Central memory CD4-positive, alpha-beta T cell (primary cell): ENCODE results near the gene PHB1.
"Not testable (repeated sequence)": the region's sequence is repeated elsewhere in the genome, so short reads cannot be mapped to it uniquely, and the experiment has no call there.

Experiments
- DNase-seq: peaks from one replicate; pipeline ENCODE4 v3.0.0; 2022

The PHB1 gene

DNA sequence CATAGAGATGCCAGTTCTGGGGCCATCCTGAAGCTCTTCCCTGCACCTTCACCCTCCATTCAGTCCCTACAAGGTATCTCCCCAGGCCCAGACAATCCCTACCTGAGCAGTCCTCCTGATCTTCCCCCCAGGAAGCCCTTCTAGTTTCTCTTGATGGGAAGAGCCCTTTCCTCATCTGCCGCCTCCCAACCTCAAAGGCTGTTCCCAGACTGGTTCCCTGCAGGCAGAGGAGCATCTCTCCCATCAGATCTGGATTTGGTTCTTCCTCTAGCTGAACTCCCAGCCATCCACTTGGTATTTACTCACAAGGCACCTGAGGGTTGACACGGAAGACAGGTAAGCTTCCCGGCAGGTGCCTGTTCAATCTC, 24.6 kb upstream of the PHB1 start:
- no peak for DNase-seq

DNA sequence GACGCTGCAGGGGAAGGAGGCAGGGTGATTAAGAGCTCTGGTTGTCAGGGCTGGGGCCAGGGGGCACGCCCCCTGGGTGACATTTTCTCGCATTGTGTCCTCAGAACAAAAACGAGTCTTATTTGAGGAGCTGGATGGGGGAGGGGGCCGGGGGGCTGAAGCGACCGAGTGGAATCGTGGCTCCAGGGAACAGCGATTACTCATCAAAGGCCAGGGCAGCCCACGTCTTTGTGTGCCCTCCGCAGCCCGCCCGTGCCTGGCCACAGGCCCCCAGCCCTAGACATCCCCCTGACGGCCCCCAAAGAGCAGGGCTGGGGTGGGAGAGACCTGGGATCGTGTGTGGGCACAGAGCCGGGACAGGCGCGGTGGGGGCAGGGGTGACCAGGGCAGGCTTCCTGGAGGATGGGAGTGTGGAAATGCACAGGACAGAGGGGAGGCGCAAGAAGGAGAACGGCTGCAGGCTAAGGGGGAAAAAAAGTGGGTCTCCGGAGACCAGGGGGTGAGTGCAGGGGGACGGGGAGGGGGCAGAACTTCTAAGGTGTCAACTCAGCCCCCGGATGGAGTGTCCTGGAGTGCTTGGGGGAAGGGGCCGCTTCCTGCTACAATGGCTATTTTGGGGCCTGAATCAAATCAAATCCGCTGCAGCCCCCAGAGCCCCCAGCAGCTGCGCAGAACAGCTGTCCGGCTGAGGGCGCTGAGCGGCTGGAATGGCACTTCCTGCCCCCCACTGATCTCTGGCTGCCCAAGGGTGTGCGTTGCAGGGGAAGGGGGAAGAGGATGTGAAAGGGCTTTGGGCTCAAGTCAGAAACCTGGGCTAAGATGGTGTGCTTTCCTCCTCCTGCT, 24.0 kb upstream of the PHB1 start:
- DNase-seq: no peak

DNA sequence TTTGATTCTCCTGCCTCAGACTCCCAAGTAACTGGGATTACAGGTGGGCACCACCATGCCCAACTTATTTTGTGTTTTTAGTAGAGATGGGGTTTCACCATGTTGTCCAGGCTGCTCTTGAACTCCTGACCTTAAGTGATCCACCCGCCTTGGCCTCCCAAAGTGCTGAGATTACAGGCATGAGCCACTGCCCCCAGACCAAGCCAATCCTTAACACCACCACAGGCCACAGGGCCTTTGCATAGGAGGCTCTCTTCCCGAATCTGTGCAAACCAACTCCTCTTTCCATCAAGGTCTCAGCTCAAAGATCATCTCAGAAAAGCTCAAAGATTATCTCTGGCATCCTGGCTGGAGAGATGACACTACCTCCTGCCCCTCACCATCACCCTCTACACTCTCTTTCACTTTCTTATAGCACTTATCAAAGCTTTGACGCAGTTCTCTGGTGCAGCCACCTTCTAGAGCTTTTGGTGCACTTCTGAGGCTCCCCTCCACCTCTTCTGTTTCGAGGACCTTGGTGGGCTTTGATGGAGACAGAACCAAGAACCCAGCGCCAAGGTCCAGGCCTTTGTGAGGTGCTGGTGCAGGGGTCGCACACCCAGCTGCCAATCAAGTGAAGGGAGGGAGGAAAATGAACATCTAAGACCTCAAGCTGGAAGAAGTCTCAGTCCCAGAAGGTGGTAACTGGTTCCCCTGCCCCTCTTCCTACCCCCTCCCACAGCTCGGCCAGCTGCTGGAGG, 23.2 kb upstream of the PHB1 start:
- no peak for DNase-seq

DNA sequence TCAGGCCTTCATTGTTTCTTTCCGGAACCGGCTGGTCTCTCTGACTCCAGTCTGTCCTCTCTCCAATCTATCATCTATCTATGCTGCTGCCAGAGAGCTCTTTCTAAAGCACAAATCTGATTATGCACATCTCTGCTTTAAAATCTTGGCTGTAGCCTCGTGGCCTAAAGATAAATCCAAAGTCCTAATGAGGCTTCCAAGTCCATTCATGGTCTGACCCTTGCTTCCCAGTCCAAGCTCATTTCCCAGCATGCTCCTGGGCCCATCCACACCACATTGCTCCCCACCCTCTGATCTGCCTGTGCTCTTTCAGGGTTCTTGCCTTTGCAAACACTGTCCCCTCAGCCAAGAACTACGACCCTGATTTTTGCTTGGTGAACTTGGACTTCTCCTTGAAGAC, 21.5 kb upstream of the PHB1 start:
- no peak for DNase-seq

DNA sequence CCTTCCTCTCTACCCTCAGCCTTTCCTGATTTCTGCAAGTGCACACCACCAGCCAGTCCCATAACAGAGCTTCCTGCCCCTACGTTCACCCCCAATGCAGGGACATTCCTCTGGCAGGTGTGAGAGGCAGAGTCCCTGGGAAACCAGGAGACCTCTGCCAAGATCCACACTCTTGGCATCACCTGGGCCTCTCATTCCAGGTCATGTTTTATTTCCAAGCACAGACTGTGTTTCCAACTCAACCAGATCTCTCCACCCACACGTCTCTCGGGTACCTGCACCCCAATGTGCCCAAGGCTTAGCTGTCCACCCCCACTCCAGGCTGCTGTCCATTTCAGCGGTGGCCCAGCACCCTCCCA, 21.0 kb upstream of the PHB1 start:
- no peak for DNase-seq

DNA sequence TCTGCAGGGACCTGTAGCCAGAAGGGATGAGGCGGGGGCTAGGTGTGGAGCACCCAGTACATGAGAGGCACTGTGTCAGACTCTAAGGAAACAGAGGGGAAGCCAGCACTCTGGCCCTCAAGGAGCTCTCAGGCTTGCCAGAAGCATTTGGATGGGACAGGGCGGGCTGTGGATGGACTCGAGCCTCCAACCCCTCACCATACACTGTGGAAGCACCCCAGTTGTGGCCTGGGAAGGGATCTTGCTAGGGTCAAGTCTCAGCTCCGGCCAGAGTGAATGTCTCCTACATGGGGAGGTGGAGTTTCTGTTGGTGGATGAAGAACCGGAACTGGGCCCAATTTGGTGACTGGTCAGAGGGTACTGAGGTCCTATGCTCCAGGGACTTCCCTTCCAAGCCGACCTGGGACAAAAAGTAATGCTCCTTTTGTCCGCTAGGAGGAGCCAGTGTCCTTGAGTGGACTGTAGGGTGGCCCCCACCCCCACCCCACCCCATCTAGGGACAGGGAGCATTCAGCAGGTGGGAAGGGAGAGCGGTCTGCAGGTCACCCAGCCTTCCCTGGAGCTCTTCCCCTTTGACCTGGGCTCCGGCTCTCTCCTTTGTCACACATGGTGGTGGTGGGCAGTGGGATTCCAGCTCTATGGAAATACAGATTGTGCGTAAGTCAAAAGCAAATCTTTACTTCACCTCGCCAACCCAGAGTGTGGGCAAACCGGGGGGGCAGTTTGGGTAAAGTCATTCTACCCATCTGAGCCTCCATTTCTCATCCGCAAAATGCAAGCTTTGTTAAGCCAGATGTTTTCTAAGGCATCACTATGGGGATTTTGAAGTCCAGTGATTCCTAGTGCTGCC, 20.4 kb upstream of the PHB1 start:
- DNase-seq: peak; percentile 17

DNA sequence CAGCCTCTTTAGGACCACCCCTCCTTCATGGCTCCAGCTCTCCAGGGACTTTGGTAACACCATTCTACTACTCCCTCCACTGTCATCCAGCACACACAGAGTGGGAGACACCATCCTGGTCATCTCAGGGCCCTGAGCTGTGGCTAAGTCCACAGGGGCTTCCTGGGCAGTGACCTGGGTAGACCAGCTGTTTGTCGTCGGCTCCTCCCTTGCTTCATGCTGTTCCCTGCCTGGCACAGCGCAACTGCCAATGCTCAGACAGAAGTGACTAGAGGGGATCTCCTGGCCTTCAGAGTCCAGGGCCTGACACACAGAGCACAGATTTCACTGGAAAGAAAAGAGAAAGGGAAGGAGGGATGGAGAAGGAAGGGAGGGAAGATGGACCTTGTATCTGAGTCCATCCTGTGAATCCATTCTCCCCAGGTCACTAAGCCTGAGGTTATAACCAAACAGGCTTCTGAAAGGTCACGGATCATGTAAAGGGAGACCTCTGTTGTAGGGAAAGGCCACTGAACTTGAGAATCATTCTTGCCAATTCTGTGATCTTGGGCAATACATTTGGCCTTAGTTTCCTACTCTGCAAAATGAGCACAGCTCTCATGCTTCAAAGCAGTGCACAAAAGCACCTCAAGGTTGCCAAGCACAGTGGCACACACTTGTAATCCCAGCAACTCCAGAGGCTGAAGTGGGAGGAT, 18.5 kb upstream of the PHB1 start:
- DNase-seq: no peak

DNA sequence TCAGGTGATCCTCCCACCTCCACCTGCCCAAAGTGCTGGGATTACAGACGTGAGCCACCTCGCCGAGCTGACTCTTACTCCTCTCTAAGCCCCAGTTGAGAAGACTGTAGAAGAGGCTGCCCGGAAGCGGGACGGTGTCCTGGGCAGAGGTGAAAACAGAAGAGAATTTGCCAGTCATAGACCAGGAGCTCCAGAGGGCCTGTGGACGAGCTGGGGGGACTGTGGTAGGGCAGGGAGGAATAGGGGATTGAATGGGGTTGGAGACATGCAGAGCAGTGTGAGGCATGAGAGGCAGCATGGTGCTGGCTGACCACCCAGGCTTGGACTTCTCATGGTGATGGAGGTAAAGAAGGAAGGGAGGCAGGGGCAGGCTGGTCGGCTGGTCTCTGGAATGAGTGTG, 17.1 kb upstream of the PHB1 start:
- DNase-seq: no peak

DNA sequence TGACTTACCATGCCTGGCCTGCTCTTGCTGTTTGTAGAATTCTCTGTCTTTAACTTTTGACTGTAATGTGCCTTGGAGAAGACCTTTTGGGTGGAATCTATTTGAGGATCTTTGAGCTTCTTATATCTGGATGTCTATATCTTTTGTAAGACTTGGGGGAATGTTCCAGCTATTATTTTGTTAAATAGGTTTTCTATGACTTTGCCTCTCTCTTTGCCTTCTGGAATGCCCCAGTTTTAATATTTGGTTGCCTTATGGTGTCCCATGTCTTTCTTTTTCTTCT, 10.3 kb upstream of the PHB1 start:
- DNase-seq: no peak

DNA sequence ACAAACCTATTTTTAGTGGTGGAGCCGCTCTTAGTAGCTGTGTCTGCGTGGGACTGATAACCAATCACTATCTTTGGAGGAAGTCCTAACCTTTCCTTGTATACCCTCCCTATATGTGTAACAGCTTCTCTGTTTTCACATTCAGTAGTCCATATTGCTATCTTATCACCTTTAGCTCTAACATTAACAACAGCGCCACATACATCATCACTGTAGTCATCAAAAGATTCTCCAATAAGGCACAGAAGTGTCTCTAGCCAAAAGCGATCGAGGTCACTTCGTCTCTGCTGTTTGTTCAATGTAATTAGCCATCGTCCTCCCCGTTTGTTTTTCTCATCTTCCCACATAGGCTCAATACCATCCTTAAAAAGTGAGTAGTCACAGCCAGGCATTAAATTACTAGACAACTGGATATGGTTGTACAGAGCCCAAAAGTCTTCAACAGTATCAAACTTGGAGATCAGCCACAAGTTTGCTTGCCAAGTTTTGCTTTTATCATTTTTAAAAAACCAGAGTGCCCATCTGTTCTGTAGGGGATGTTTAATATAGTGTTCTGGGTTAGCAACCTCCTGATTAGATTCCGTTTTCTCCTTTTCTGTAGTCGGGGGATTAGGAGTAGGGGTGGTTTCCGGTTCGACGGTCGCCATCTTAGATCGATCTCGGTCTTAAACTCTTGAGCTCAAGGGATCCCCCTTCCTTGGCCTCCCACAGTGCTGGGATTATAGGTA, 9.8 kb upstream of the PHB1 start:
- not testable (repeated sequence) for DNase-seq

DNA sequence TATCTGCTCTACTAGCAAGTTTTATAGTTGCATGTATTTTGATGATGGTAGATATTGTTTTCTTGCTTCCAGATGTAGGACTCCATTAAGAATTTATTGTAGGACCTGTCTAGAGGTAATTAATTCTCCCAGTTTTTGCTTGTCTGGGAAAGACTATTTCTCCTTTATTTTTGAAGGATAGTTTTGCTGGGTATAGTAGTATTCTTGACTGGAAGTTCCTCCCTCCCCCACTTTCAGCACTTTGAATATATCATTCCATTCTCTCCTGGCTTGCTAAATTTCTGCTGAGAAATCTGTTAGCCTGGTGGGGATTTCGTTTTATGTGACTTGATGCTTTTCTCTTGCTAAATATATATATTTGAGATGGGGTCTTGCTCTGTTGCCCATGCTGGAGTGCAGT, 8.0 kb upstream of the PHB1 start:
- DNase-seq: no peak

DNA sequence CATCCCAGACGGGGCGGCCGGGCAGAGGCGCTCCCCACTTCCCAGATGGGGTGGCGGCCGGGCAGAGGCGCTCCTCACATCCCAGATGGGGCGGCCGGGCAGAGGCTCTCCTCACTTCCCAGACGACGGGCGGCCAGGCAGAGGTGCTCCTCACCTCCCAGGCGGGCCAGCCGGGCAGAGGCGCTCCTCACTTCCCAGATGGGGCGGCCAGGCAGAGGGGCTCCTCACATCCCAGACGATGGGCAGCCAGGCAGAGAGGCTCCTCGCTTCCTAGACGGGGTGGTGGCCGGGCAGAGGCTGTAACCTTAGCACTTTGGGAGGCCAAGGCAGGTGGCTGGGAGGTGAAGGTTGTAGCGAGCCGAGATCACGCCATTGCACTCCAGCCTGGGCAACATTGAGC, 5.1 kb upstream of the PHB1 start:
- DNase-seq: not testable (repeated sequence)

DNA sequence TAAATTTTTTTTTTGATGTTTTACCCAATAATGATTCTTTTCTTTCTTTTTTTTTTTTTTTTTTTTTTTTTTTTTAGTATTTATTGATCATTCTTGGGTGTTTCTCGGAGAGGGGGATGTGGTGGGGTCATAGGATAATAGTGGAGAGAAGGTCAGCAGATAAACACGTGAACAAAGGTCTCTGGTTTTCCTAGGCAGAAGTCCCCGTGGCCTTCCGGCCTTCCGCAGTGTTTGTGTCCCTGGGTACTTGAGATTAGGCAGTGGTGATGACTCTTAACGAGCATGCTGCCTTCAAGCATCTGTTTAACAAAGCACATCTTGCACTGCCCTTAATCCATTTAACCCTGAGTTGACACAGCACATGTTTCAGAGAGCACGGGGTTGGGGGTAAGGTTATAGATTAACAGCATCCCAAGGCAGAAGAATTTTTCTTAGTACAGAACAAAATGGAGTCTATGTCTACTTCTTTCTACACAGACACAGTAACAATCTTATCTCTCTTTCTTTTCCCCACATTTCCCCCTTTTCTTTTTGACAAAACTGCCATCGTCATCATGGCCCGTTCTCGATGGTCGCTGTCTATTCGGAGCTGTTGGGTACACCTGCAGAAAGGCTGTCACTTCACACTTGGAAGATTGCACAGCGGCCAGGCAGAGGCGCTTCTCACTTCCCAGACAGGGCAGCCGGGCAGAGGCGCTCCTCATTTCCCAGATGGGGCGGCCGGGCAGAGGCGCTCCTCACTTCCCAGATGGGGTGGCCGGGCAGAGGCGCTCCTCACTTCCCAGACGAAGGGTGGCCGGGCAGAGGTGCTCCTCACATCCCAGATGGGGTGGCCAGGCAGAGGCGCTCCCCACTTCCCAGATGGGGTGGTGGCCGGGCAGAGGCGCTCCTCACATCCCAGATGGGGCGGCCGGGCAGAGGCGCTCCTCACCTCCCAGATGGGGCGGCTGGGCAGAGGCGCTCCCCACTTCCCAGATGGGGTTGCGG, 4.4 kb upstream of the PHB1 start:
- not testable (repeated sequence) for DNase-seq

DNA sequence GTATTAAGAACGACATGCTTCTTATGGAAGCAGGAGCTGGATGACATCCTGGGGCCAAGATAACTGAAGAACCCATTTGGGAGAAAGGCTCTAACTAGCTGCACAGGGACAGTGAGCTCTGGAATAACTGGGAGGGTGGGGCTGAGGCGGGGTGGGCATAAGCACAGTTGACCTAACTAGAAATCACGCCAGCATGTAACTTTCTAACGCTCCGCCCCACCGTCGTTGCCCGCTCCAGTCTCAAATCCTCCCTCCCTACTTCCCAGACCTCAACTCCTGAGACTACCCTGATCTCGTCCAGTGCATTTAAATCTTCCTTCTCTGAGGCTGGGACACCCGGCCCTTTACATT, 436 bp downstream of the PHB1 start:
- no peak for DNase-seq

DNA sequence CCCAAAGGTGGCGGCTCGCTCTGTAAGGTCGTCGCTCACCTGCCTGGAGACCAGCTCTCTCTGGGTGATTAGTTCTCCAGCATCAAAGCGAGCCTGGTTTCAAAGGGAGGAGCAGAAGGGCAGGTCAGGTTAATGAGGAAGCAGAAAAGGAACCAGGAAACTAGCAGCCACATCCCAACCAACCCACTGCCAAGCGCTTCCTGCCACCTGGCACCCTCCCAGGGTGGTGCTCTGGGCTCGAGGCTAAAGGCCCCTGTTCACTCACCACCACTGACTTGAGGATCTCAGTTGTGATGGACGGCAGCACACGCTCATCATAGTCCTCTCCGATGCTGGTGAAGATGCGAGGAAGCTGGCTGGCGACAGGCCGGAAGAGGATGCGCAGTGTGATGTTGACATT, 5.6 kb downstream of the PHB1 start:
- no peak for DNase-seq

DNA sequence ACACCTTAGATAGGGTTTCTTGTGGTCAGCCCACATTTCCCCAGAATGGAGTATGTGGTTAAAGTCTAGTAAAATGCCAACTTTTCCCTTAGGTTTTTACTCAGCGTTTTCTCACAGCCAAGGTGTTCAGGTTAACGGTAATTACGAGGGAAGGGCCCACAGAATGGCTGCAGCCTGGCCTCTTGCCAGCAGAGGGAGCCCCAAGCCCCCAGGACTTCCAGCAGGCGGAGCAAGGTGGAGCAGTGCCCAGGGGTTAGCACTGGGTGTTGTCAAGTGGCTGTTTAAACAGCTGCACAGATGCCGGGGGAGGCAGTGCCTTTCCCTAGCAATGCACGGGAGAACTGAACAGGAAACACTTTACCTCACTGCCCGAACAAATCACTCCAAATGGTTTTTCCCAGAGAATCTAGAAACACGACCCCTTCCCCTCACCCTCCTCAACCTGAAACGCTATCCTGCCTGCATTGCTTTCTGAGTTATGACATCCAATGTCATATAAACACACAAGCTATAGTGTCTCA, 6.6 kb downstream of the PHB1 start:
- peak; percentile 71 for DNase-seq

DNA sequence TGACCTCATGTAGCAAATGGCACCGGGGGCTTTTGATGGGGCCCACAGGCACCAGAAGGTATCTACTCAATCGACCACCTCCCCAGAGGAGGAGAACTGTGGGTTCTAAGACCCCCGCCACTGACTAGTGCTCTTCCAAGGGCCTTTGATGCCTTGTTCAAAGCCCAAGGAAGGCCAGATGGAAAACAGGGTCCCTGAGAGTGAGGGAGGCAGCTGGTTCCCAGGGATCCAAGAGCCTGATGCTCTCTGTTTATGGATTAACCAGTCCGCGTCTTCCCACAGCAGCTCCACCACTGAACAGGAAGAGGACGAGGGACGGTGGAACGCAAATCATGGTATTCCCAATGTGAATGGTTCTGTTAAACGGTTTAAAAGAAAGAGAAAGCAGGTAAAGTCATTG, 7.6 kb downstream of the PHB1 start:
- DNase-seq: no peak

DNA sequence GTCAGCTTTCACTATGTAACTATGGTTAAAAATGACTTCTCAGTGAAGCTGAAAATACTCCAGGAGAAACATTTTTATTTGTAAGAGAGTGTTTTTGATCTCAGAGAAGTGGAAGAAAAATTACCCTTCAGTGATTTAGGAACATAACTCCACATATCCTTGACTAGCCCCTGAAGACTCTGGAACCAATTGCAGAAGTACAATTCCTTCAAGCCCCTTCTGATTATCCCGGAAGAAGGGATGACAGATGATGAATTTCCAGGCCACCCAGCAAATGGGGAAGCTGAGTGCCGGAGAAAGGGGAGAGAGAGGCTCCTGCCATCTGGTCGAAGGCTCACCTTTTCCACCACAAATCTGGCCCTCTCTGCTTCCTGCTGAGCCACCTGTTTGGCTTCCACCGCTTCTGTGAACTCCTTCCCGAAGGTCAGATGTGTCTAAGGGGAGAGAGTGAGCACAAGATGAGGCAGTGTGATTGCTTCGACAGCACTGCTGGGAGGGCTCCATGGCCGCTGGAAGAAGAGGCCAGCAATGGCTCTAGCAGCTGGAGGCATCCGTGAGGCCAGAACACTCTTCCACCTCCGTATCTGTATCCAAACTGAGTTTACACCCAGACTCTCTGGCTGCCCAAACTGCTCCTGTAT, 8.1 kb downstream of the PHB1 start:
- no peak for DNase-seq

DNA sequence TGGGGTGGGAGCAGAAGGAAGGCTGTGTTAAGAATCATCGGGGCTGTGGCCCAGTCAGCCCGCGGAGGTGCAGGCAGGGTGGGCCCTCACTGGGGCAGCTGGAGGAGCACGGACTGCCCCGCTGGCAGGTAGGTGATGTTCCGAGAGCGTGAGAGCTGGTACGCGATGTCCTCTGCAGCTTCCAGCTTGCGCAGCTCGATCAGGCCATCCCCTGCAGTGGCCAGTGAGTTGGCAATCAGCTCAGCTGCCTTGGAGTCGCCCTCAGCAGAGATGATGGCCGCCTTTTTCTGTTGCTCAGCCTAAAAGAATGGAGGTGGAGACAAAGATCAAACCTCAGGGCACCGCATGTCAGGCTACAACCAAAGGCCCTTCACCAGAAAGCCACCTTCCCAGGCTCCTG, 9.8 kb downstream of the PHB1 start:
- no peak for DNase-seq

DNA sequence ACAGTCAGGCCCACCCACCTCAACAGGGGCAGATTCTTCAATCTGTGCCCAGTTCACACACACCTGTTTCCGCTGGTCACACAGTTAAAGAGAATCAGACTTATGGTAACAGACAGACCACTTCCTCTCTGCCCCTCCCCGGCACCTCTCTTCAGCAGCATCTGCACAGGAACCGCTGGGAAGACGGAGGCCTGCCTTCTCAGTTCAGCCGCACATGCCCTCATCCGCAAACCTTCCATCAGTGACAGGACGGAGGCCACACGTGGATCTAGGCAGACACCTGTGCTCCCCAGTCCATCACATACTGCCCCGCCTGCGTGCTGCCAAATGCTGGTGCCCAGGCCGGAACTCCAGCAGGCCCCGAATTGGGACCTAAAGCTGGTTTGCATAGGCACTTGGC, 10.3 kb downstream of the PHB1 start:
- no peak for DNase-seq
